ENCODE measurements around the gene AKAP6. TPM values are rescaled to one million over a fixed set of nuclear protein-coding genes. Genes with fewer than 3 reads are reported as not detected.
"Not testable (repeated sequence)": the region's sequence is repeated elsewhere in the genome, so short reads cannot be mapped to it uniquely, and the experiment has no call there.

The AKAP6 gene
- total RNA-seq, 1 donor from 2014 or later: 4.4 TPM

DNA sequence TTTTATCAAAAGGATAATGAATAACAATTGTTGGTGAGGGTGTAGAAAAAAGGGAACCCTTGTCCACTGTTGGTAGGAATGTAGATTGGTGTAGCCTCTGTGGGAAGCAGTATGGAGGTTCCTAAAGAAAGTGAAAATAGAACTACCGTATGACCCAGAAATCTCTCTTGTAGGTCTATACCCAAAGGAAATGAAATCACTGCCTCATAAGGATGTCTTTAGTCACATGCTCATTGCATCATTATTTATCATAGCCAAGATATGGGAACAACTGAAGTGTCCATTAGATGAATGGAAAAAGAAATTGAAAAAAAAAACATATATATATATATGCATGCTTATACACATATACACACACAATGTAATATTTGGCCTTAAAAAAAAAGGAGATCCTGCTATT is 450.7 kb downstream of the AKAP6 start:
- no peak for ATAC-seq

DNA sequence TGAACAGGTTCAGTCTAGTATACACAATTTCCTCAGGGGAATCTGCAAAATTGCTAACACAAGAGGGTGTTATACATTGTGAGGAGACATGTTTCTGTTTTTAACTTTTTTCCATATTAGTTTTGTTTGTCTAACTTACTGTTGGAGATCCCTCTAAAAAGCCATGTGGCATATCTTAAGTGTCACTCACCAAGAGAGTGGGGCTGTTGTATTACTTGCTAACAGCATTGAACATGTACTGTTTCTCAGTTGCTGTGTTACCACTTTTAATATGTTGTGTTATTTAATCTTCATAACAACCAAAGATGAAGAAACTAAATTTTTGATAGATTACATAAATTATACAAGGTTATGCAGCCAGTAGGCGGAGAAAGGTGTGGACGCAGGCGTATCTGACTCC is 455.3 kb downstream of the AKAP6 start:
- ATAC-seq: no peak

DNA sequence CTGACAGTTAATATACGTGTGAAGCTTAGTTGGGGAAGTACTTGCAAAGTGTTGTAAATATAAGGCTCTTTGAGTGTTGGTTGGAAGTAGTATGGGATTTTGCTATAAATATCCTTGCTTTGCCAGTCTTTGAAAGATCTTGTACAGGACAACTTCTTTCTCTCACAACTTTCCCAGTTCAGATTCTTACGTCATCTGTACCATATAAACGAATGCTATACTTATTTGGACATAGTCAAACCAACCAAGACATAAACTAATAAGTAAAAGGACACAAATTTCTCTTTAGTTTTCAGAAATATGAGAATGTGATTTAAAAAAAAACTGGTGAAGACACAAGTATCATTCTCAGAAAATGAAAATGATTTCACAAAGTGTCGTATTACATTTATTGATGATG is 456.5 kb downstream of the AKAP6 start:
- no peak for ATAC-seq

DNA sequence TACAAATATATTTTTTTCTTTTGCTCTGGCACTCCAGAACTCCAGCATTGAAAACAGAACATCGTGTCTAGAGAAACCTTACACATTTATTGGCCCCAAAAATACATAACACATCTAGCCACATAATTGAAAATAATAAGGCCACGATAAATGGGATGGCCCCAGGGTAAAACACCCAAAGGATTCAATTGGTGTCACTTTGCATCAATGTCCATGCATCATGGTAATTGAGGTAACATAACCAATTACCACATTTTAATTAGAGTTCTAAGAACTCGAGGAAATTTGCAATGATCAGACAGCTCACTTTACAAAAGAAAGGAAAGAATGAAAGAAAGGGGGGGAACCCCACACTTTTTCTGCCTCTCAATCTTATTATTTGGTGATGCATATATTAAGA is 457.8 kb downstream of the AKAP6 start:
- no peak for ATAC-seq

GRCh38 chr14:32793033-32793432 is 463.9 kb downstream of the AKAP6 start:
- not testable (repeated sequence) for ATAC-seq

GRCh38 chr14:32800320-32800719 is 471.2 kb downstream of the AKAP6 start:
- ATAC-seq: no peak

GRCh38 chr14:32802295-32802694 is 473.2 kb downstream of the AKAP6 start:
- ATAC-seq: no peak

DNA sequence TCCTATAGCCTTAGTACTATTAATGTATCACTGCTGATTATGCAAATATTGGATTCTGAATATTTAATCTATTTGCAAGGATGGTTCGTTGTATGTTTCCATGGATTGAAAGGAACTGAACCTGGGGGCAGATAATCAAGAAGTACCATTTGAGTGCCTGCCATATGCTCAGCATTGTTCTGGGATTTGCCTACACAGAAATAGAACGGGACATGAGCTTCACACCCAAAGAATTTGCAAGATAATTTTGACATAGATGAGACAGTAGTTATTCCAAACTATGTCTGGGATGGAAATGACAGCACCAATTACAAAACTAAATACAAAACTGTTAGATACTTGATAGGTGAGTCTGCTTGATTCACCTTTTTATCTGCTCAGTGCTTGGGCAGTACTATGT is 476.9 kb downstream of the AKAP6 start:
- no peak for ATAC-seq

DNA sequence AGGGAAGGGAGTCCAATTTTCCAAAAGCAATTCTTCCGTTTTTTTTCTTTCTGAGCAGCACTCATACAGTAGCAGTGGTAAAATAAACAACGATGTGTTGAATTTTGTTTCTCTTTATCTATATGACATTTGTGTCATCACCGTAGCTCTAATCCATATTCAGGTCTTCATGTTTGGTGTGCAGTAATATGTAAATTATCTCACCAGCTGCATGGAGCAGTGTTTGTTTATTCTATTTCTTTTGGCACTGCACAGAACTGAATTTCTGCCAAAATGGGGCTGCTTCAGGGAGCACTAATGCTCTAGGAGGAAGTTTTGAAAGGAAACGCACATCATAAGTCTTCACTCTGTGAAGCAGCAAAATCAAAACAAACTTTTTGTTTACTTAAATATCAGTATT is 479.5 kb downstream of the AKAP6 start:
- no peak for ATAC-seq

GRCh38 chr14:32809255-32809654 is 480.2 kb downstream of the AKAP6 start:
- ATAC-seq: no peak

DNA sequence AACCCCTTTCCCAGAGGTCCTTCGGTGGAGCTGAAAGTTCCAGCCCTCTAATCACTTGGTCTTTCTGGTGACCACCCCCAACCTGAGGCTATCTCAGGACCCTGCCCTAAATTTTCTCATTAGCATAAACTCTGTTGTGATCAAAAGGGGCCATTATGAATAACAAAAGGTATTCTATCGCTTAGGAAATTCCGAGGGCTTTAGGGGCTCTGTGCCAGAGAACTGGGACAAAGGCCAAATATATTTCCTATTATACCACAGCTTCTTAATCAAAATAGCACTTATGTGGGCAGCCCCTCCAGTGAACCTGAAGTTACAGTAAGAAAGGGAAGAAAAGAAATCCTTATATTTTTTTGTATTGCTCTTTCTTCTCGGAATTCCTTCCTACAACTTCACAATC is 484.3 kb downstream of the AKAP6 start:
- no peak for ATAC-seq

DNA sequence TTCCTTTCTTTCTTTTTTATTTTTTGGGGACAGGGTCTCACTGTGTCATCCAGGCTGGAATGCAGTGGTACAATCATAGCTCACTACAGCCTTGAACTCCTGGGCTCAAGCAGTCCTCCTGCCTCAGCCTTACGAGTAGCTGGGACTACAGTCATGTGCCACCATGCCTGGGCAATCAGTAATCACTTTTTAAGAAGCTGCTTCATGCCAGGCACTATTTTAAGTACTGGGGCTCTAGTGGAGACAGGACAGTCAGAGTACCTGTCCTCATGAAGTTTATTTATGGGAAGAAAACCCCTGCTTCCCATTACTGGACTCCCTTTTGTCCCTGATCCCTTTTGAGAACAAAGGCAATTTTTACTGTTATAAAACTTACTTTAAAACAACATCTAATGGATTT is 485.6 kb downstream of the AKAP6 start:
- no peak for ATAC-seq

DNA sequence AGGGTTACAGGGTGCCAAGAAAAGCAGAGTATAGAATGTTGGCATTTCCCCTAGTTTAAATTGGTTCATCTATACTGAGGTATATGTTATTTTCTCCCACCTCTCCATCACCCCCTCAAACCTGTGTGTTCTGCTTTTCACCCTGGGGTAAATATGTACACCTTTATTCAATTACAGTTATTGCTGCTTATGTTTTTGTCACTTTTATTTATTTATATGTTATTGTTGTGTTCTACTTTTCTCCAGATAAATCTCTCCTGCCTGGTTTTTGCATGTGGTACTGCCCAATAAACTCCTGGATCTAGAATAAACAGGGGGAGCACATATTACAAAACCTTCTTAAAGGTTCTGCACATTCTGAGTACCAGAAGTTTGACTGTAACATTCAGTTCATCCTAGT is 487.5 kb downstream of the AKAP6 start:
- ATAC-seq: no peak

GRCh38 chr14:32817780-32818179 is 488.7 kb downstream of the AKAP6 start:
- no peak for ATAC-seq

- no peak for ATAC-seq
Observed at GRCh38 chr14:32818581-32818980, 489.5 kb downstream of the AKAP6 start.

DNA sequence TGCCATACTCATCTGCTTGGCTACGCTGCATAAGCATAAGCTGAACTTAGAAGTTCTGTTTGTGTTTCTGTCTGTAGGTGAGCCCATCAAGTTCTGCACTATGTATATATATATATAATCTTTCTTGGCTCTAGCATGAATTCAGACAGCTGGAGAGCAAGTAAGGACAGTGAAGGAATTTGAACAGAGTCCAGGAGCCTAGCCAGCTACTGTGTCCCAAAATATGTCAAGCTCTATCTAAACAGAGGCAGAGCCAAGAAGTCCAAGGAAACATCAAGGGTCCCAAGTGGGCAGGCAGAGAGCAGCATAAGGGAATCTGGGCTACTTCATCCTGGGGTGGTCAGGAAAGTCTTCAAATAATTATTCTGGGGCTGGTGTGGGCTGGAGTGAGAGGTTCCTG is 491.1 kb downstream of the AKAP6 start:
- ATAC-seq: no peak

DNA sequence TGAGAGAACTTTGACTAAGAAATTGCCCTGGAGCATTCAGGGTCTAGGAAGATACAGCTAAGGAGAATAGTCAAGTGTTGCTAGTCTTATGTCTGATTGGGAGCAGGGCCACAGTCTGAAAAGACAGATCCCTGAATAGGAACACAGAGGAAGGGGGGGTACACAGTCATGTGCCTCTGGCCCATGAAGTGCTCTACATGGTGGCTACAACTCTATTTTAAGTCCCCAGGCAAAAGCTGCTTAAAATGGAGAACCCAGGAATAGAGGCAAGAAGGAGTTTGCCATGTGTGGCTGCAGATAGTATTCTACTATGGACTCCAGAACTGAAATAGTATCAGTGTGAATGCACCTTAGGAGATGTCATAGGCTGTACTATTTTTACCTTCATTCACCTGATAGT is 491.6 kb downstream of the AKAP6 start:
- no peak for ATAC-seq

- ATAC-seq: no peak
Observed at GRCh38 chr14:32821964-32822653, 493.0 kb downstream of the AKAP6 start.

DNA sequence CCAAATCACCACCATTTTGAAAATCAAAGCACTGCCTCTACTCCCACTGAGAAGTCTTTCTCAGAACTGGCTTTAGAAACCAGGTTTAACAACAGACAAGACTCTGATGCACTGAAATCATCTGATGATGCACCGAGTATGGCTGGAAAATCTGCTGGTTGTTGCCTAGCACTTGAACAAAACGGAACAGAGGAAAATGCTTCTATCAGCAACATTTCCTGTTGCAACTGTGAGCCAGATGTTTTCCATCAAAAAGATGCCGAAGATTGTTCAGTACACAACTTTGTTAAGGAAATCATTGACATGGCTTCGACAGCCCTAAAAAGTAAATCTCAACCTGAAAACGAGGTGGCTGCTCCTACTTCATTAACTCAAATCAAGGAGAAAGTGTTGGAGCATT is 494.6 kb downstream of the AKAP6 start:
- ATAC-seq: no peak

DNA sequence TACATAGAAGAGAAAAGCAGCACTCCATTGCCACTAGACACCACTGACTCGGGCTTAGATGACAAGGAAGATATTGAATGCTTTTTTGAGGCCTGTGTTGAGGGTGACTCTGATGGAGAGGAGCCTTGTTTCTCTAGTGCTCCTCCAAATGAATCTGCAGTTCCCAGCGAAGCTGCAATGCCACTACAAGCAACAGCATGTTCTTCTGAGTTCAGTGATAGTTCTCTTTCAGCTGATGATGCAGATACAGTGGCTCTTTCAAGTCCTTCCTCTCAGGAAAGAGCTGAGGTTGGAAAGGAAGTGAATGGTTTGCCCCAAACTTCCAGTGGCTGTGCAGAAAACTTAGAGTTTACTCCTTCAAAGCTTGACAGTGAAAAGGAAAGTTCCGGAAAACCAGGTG is 495.1 kb downstream of the AKAP6 start:
- ATAC-seq: no peak

- ATAC-seq: no peak
Observed at GRCh38 chr14:32825058-32825457, 496.0 kb downstream of the AKAP6 start.

DNA sequence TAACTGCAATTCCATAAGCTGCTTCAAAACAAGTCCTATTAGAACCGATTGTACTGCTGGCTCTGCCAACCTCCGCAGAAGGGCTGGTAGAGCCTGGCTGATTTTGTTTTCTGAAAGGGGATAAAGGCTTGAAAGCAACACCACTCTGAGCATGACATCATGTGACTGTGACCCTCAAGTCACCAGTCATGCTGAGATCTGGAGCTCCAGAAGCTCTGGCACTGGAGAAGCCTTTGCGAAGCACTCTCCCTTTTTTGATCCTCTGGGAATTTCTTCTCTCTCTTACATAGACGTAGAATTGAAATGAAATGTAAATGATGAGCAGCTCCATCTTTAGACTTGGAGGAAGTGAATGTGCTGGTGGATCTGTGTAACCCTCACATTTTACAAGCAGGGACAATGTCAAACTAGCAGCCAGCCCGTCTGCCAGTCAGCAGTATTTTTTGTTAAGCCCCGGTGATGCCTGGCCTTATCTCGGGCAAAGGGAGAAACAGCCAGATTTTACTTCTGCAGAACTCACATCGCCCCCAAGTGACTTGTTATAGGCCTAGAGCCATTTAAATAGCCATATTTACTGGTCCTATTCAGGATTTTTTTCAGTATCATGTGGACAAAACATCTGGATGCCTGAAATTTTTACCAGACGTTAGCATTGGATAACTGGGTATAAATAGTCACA is 497.4 kb downstream of the AKAP6 start:
- ATAC-seq: no peak

DNA sequence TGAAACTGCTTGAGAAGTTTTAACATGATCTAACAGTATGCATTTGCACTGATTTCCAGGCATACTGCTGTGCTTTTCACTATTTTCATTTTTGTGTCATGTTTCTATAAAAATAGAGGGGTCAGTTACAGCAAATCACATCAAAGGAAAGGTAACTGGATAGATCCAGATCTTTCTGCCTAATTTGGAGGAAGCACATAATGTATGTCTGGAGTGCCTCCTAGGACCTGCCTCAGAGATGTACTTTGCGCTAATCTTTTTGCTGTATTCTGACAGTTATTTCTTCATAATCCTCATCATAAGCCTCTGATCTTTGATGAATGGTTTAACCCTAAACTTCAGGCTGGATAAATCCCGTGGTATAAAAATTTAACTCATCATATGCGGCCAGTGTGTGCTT is 498.4 kb downstream of the AKAP6 start:
- ATAC-seq: no peak

DNA sequence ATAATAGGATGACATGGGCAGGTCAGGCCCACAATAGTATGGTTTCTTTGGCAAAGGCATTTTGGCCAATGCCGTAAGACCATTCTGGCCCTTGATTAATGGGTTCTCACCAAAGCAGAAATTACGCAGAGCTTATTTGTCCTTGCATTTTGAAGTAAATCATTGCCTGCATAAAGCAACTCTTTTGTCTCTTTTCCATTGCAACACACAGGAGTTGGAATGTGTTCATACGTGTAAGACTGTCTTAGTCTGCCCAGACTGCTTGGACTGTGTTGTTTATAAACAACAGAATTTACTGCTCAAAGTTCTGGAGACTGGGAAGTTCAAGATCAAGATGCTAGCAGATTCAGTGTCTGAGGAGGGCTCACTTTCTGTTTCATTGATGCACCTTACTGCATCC is 506.8 kb downstream of the AKAP6 start:
- no peak for ATAC-seq

GRCh38 chr14:32841698-32842097 is 512.6 kb downstream of the AKAP6 start:
- ATAC-seq: no peak
